ENCODE data around the gene TEKTIP1.

DNA sequence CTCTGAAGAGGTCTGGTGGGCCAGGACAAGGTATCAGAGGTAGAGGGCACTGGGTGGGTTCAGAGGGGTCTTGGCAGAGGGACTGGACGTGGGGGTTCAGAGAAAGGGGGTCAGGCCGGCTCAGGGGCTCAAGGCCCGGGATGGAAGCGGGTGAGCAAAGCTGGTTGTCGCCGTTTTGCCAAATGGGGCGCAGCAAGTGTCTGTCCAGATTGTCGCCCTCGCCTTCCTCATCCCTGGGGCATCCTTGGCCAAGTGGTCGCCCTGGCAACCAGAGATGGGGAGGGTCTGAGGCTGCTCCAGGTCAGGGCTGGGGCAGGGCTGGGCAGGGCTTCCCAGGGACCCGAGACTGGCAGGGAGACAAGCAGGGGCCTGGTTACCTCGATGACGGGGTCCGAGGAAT lies 45.3 kb upstream of the TEKTIP1 start:
- TF ChIP-seq, protein P1, sequence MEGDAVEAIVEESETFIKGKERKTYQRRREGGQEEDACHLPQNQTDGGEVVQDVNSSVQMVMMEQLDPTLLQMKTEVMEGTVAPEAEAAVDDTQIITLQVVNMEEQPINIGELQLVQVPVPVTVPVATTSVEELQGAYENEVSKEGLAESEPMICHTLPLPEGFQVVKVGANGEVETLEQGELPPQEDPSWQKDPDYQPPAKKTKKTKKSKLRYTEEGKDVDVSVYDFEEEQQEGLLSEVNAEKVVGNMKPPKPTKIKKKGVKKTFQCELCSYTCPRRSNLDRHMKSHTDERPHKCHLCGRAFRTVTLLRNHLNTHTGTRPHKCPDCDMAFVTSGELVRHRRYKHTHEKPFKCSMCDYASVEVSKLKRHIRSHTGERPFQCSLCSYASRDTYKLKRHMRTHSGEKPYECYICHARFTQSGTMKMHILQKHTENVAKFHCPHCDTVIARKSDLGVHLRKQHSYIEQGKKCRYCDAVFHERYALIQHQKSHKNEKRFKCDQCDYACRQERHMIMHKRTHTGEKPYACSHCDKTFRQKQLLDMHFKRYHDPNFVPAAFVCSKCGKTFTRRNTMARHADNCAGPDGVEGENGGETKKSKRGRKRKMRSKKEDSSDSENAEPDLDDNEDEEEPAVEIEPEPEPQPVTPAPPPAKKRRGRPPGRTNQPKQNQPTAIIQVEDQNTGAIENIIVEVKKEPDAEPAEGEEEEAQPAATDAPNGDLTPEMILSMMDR (conservative IDR thresholded peaks at IDR 0.05; ENCODE audit: low read length), result no peak
- TF ChIP-seq EZH2phosphoT487 (IDR thresholded peaks at IDR 0.05; ENCODE audit: borderline replicate concordance), result no peak
